Lung (tissue), 12 donors: ENCODE data around the gene DYSF. TPM values are rescaled to one million over a fixed set of nuclear protein-coding genes. Genes with fewer than 3 reads are reported as not detected.

Experiments used
- ATAC-seq: fragments of 200-7000 bp; cut with Tn5 transposase; one replicate; pipeline ENCODE4 v1.9.1; 2020; ENCODE audit warnings: moderate number of reproducible peaks; ENCODE audit not compliant: insufficient read depth, low FRiP score
- DNase-seq, 3 donors: peaks; one replicate each; pipeline ENCODE4 v3.0.0-alpha.2; 2013 to 2017
- H3K27ac ChIP-seq, 2 donors: one replicate each; pipeline ENCODE4 v1.5.1; 2013; ENCODE audit warnings: mild to moderate bottlenecking in 2 of 2, moderate library complexity in 2 of 2, control low read depth in 1 of 2, inconsistent platforms in 1 of 2, low read depth in 1 of 2, low read length in 1 of 2
- H3K27me3 ChIP-seq, 3 donors: one replicate each; pipeline ENCODE4 v1.5.1; 2013; ENCODE audit warnings: low read length in 2 of 3; ENCODE audit not compliant: control insufficient read depth in 3 of 3, insufficient read depth in 3 of 3
- H3K36me3 ChIP-seq, 4 donors: one replicate each; pipeline ENCODE4 v1.5.1; 2013; ENCODE audit warnings: low read length in 4 of 4, mild to moderate bottlenecking in 1 of 4, moderate library complexity in 1 of 4; ENCODE audit not compliant: control insufficient read depth in 4 of 4, insufficient read depth in 4 of 4
- H3K4me1 ChIP-seq, 5 donors: one replicate each; pipeline ENCODE4 v1.5.1; 2013; ENCODE audit warnings: low read length in 5 of 5, mild to moderate bottlenecking in 2 of 5, moderate library complexity in 1 of 5; ENCODE audit not compliant: control insufficient read depth in 5 of 5, insufficient read depth in 5 of 5
- H3K4me3 ChIP-seq: one replicate; pipeline ENCODE4 v1.5.1; 2013; ENCODE audit warnings: mild to moderate bottlenecking, control low read depth, moderate library complexity
- H3K9ac ChIP-seq, 2 donors: one replicate each; pipeline ENCODE4 v1.5.1; 2013; ENCODE audit warnings: low read length in 2 of 2, control low read depth in 1 of 2; ENCODE audit not compliant: insufficient read depth in 1 of 2
- H3K9me3 ChIP-seq, 4 donors: one replicate each; pipeline ENCODE4 v1.5.1; 2013; ENCODE audit warnings: low read length in 3 of 4, mild to moderate bottlenecking in 1 of 4, moderate library complexity in 1 of 4; ENCODE audit not compliant: control insufficient read depth in 4 of 4, insufficient read depth in 3 of 4
- WGBS, 2 donors: extraction: QIAGEN DNeasy Blood & Tissue Kit; methylation state at CpG; one replicate each; pipeline ENCODE4 v1.1.7; 2013; 5-methylcytosine and 5-hydroxymethylcytosine counted together
- polyA plus RNA-seq, 2 donors: library from polyadenylated mRNA; stranded (reverse); fragments of 200-250 nt; gene quantifications; one replicate each; pipeline ENCODE4 v1.2.1, GENCODE V29; 2013
- total RNA-seq, 2 donors: library from RNA; depleted of rRNA in 1 of 2; stranded (reverse); fragments of >200 nt in 1 of 2; gene quantifications; one replicate each; pipeline ENCODE4 v1.2.1, GENCODE V29; 2014 to 2021
- TF ChIP-seq, protein P1 (sequence below): IDR thresholded peaks from 2 replicates; pipeline ENCODE4 v1.5.1; 2012; ENCODE audit warnings: mild to moderate bottlenecking; ENCODE audit errors: control extremely low read depth, extremely low read depth
- donor health status: control.
- donor health status: control.
- donor health status: Bipolar disorder and iron deficiency.
- donor health status: healthy.
- donor health status: DM: yes; HTN: yes; CAD: no.

DYSF gene
- total and polyA plus RNA-seq, 4 donors, result 12.9 to 56.2 (median 40.0) TPM

DNA sequence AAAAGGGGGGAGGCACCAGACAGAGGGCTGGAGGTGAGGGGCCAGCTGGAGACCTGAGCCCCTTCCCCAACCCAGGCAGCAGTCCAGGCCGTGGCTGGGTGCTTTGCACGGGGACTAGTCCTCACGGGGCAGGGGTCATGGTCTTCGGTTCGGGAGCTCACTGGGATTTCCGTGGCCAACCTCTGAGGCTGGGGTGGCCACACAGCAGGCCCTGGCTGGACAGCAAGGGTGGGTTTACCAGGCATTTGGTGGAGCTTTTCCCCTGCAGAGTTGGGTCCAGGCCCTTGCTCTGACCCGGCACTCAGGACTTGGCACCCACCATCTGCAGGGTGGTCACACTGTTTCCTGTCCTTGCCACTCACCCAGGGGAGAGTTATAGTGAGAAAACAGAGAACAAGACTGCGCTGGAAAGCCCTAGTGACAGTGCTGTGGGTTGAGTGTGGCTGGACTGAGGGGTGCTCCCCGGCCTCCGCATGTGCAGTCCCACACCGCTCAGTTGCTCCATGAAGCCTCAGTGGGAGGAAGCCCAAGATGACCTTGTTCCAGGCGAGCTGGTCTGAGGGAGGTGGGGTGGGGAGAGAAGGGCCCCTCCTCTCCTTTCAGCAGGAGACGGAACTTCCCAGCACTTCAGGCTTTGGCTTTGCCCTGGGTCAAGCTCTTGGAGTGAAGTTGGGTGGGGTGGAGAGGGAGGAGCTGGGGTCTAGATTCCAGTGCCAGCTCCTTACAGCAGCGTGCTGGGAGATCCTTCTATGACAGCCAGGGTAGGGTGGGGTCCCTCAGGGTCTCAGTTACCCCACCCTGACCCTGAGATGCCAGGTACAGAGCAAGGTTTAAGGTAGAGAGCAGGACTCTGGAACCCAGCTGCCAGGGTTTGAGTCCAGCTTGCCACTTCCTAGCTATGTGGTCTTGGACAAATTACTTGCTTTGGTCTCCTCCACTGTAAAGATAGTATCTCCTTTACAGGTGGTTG lies 219.8 kb downstream of the DYSF start:
- Histone ChIP-seq H3K4me1 (peaks cover 0 to 4% (median 0%) of the 10 kb centered on the region in 5 donors), H3K27ac (no peak overlapping the region), H3K9me3 (peaks cover 0 to 3% (median 0%) of the 10 kb centered on the region in 4 donors), H3K4me3 (no peak overlapping the region), H3K36me3 (peaks cover 0 to 20% (median 0%) of the 10 kb centered on the region in 4 donors), H3K27me3 (peaks cover 0 to 3% (median 0%) of the 10 kb centered on the region in 3 donors), H3K9ac (no peak overlapping the region)
- WGBS, 2 donors, result 87 to 91% methylated on average over 14 of the region's 14 CpGs
- TF ChIP-seq, protein P1, sequence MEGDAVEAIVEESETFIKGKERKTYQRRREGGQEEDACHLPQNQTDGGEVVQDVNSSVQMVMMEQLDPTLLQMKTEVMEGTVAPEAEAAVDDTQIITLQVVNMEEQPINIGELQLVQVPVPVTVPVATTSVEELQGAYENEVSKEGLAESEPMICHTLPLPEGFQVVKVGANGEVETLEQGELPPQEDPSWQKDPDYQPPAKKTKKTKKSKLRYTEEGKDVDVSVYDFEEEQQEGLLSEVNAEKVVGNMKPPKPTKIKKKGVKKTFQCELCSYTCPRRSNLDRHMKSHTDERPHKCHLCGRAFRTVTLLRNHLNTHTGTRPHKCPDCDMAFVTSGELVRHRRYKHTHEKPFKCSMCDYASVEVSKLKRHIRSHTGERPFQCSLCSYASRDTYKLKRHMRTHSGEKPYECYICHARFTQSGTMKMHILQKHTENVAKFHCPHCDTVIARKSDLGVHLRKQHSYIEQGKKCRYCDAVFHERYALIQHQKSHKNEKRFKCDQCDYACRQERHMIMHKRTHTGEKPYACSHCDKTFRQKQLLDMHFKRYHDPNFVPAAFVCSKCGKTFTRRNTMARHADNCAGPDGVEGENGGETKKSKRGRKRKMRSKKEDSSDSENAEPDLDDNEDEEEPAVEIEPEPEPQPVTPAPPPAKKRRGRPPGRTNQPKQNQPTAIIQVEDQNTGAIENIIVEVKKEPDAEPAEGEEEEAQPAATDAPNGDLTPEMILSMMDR, result no peak
- no peak for ATAC-seq
- no peak for DNase-seq

DNA sequence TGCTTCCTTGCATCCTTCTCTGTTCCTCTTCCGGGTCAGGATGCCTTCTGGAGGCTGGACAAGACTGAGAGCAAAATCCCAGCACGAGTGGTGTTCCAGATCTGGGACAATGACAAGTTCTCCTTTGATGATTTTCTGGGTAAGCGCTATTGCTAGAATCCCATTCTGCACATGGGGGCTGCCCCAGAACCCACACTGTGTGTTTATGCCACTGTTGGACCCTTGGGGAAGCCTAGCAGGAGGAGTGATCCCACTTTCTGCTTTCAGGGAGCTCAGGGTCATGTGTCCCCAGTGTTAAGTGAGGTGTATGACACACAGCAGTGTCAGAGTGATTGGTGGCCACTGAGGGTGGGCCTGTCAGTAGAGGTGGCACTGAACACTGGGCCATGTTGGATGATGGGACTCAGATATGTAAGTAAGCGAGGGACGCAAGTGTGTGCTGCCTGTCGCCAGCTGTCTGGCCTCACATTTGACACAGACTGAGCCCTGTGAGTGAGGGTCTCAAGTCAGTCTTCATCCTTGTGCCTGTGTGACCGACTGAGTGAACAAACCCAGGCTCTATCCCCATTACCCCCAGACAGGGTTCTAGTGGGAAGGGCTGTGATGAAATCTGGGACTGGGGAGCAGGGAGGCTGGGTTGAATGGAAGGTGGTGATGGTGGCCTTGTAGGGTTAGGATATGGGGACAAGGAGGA lies 220.9 kb downstream of the DYSF start:
- H3K36me3 ChIP-seq, result peaks cover 0 to 13% (median 1%) of the 10 kb centered on the region in 4 donors
- TF ChIP-seq, protein P1, result no peak
- DNase-seq, result no peak
- peaks cover 0 to 3% (median 0%) of the 10 kb centered on the region in 3 donors for H3K27me3 ChIP-seq
- peaks cover 0 to 3% (median 0%) of the 10 kb centered on the region in 4 donors for H3K9me3 ChIP-seq
- H3K27ac ChIP-seq, result no peak overlapping the region
- ATAC-seq, result no peak
- no peak overlapping the region for H3K4me3 ChIP-seq
- WGBS, 2 donors, result 91 to 95% methylated on average over 7 of the region's 7 CpGs
- H3K9ac ChIP-seq, result no peak overlapping the region
- peaks cover 0 to 9% (median 0%) of the 10 kb centered on the region in 5 donors for H3K4me1 ChIP-seq

GRCh38 chr2:71675296-71675695 lies 221.9 kb downstream of the DYSF start:
- TF ChIP-seq, protein P1, result no peak
- H3K27me3 ChIP-seq, result peaks cover 0 to 3% (median 0%) of the 10 kb centered on the region in 3 donors
- no peak overlapping the region for H3K4me3 ChIP-seq
- no peak overlapping the region for H3K9ac ChIP-seq
- H3K27ac ChIP-seq, result no peak overlapping the region
- H3K4me1 ChIP-seq, result peaks cover 0 to 12% (median 0%) of the 10 kb centered on the region in 5 donors
- ATAC-seq, result peak; percentile 64
- H3K9me3 ChIP-seq, result no peaks in the 10 kb centered on the region
- DNase-seq, result peak; percentile 71 to 87 (median 80)
- WGBS, 2 donors, result 63 to 86% methylated on average over 9 of the region's 9 CpGs
- peaks cover 0 to 9% (median 1%) of the 10 kb centered on the region in 4 donors for H3K36me3 ChIP-seq
